Neuronal stem cell (in vitro differentiated cells): ENCODE measurements around the gene ZNF236.
A peak's percentile ranks its signal among the peaks of the same experiment; 100 is the strongest.

Experiments
- DNase-seq: peaks from one replicate; pipeline ENCODE4 v3.0.0-alpha.2; 2013; ENCODE audit warnings: low spot score
- H2AFZ ChIP-seq: one replicate; pipeline ENCODE4 v1.6.1; 2013; ENCODE audit warnings: mild to moderate bottlenecking, low read length, inconsistent platforms
- H2AK5ac ChIP-seq: 2 replicates; pipeline ENCODE4 v1.6.1; 2013; ENCODE audit warnings: low read depth, mild to moderate bottlenecking, inconsistent platforms, low read length, moderate library complexity, mixed read lengths
- H2BK120ac ChIP-seq: 2 replicates; pipeline ENCODE4 v1.6.1; 2013; ENCODE audit warnings: low read depth, mild to moderate bottlenecking, inconsistent platforms, low read length, moderate library complexity, mixed read lengths
- H2BK12ac ChIP-seq: one replicate; pipeline ENCODE4 v1.6.1; 2013; ENCODE audit warnings: low read length, inconsistent platforms
- H2BK15ac ChIP-seq: 2 replicates; pipeline ENCODE4 v1.6.1; 2013; ENCODE audit warnings: mild to moderate bottlenecking, low read length, inconsistent platforms, mixed read lengths
- H2BK5ac ChIP-seq: one replicate; pipeline ENCODE4 v1.6.1; 2013; ENCODE audit warnings: inconsistent platforms, mild to moderate bottlenecking, low read length, moderate library complexity
- H3K14ac ChIP-seq: one replicate; pipeline ENCODE4 v1.6.1; 2013; ENCODE audit warnings: low read length, inconsistent platforms
- H3K18ac ChIP-seq: 2 replicates; pipeline ENCODE4 v1.6.1; 2013; ENCODE audit warnings: low read length, inconsistent platforms
- H3K23ac ChIP-seq: 2 replicates; pipeline ENCODE4 v1.6.1; 2013; ENCODE audit warnings: low read depth, mild to moderate bottlenecking, mixed read lengths, low read length, inconsistent platforms; ENCODE audit not compliant: poor library complexity
- H3K27ac ChIP-seq: replicated peaks from 3 replicates; pipeline ENCODE4 v1.5.1; 2013; ENCODE audit warnings: low read length, inconsistent platforms
- H3K27me3 ChIP-seq, 3 experiments: 2 replicates each; pipeline ENCODE4 v1.6.1; 2013; ENCODE audit warnings: low read length in 3 of 3, mild to moderate bottlenecking in 2 of 3, inconsistent platforms in 1 of 3, low read depth in 1 of 3, mixed read lengths in 1 of 3, moderate library complexity in 1 of 3; ENCODE audit not compliant: control insufficient read depth in 3 of 3, insufficient read depth in 3 of 3
- H3K36me3 ChIP-seq, 2 donors: replicated peaks in 1 of 2; 2 replicates each; pipeline ENCODE4 v1.6.1; 2013; ENCODE audit warnings: low read length in 2 of 2; ENCODE audit not compliant: control insufficient read depth in 2 of 2, insufficient read depth in 2 of 2
- H3K4ac ChIP-seq: 2 replicates; pipeline ENCODE4 v1.6.1; 2013; ENCODE audit warnings: inconsistent platforms, mild to moderate bottlenecking, low read length, moderate library complexity
- H3K4me1 ChIP-seq, 2 donors: 1 replicate in 1 of 2; 2 replicates in 1 of 2; pipeline ENCODE4 v1.6.1; 2013; ENCODE audit warnings: low read length in 2 of 2, low read depth in 1 of 2; ENCODE audit not compliant: control insufficient read depth in 2 of 2, insufficient read depth in 1 of 2
- H3K4me2 ChIP-seq: one replicate; pipeline ENCODE4 v1.6.1; 2013; ENCODE audit warnings: mild to moderate bottlenecking, low read length, inconsistent platforms; ENCODE audit not compliant: insufficient read depth, poor library complexity, severe bottlenecking
- H3K4me3 ChIP-seq, 2 donors: 2 replicates each; pipeline ENCODE4 v1.5.1; 2013; ENCODE audit warnings: low read length in 2 of 2, mild to moderate bottlenecking in 2 of 2, inconsistent platforms in 1 of 2, moderate library complexity in 1 of 2
- H3K79me1 ChIP-seq: one replicate; pipeline ENCODE4 v1.6.1; 2013; ENCODE audit warnings: low read depth, mild to moderate bottlenecking, inconsistent platforms, low read length, moderate library complexity
- H3K9ac ChIP-seq: one replicate; pipeline ENCODE4 v1.6.1; 2013; ENCODE audit warnings: mild to moderate bottlenecking, low read depth, low read length, inconsistent platforms; ENCODE audit not compliant: poor library complexity
- H3K9me3 ChIP-seq, 2 donors: replicated peaks in 1 of 2; 2 replicates each; pipeline versions ENCODE3 to v1.6.1; 2013; ENCODE audit warnings: low read length in 2 of 2, mild to moderate bottlenecking in 2 of 2, inconsistent platforms in 1 of 2, low read depth in 1 of 2, mixed read lengths in 1 of 2, moderate library complexity in 1 of 2; ENCODE audit not compliant: control insufficient read depth in 2 of 2, insufficient read depth in 1 of 2
- H4K8ac ChIP-seq: one replicate; pipeline ENCODE4 v1.6.1; 2013; ENCODE audit warnings: low read depth, mild to moderate bottlenecking, inconsistent platforms, low read length, moderate library complexity
- H4K91ac ChIP-seq: one replicate; pipeline ENCODE4 v1.6.1; 2013; ENCODE audit warnings: low read length, low read depth, mild to moderate bottlenecking, inconsistent platforms; ENCODE audit not compliant: poor library complexity
- WGBS, 2 donors: extraction: QIAGEN DNeasy Blood & Tissue Kit; methylation state at CpG; one replicate each; pipeline ENCODE4 v1.1.7; 2013; ENCODE audit warnings: missing lambda C conversion rate in 2 of 2, mixed read lengths in 1 of 2; ENCODE audit not compliant: insufficient read length in 2 of 2, insufficient replicate concordance in 1 of 2; ENCODE audit errors: extremely low coverage in 2 of 2; 5-methylcytosine and 5-hydroxymethylcytosine counted together

ZNF236 gene

GRCh38 chr18:76859474-76860339 is 37.4 kb downstream of the ZNF236 start:
- H3K4me3 ChIP-seq: no peak overlapping the region
- H2BK5ac ChIP-seq: no peak overlapping the region
- peaks cover 0 to 6% of the 10 kb centered on the region in 2 donors for H3K9me3 ChIP-seq
- no peak overlapping the region for H4K91ac ChIP-seq
- H3K27me3 ChIP-seq: no peaks in the 10 kb centered on the region
- no peak overlapping the region for H2BK120ac ChIP-seq
- no peak for DNase-seq
- H2AK5ac ChIP-seq: no peak overlapping the region
- no peak overlapping the region for H3K4ac ChIP-seq
- no peak overlapping the region for H2BK12ac ChIP-seq
- no peak overlapping the region for H3K27ac ChIP-seq
- H3K4me2 ChIP-seq: no peak overlapping the region
- no CpG with 5 or more reads among the region's 14 CpGs for WGBS, 2 donors
- H3K36me3 ChIP-seq: peaks cover 3 to 54% of the 10 kb centered on the region in 2 donors
- H3K4me1 ChIP-seq: no peaks in the 10 kb centered on the region
- no peak overlapping the region for H2AFZ ChIP-seq
- H3K9ac ChIP-seq: peak overlapping the region; percentile 13
- H3K23ac ChIP-seq: no peak overlapping the region
- no peak overlapping the region for H2BK15ac ChIP-seq
- no peaks in the 10 kb centered on the region for H3K79me1 ChIP-seq
- H3K18ac ChIP-seq: peak overlapping the region; percentile 9
- peak overlapping the region; percentile 60 for H3K14ac ChIP-seq
- H4K8ac ChIP-seq: peak overlapping the region; percentile 44

- H2BK120ac ChIP-seq: no peak overlapping the region
- no peak overlapping the region for H3K27ac ChIP-seq
- no peak overlapping the region for H2AK5ac ChIP-seq
- no peak overlapping the region for H3K4me2 ChIP-seq
- no peak overlapping the region for H2AFZ ChIP-seq
- H3K23ac ChIP-seq: no peak overlapping the region
- no peak overlapping the region for H3K9ac ChIP-seq
- H3K27me3 ChIP-seq: no peaks in the 10 kb centered on the region
- H3K36me3 ChIP-seq: peaks cover 3 to 53% of the 10 kb centered on the region in 2 donors
- no peak overlapping the region for H3K4ac ChIP-seq
- no CpG with 5 or more reads among the region's 6 CpGs for WGBS, 2 donors
- no peak for DNase-seq
- H2BK12ac ChIP-seq: no peak overlapping the region
- H3K18ac ChIP-seq: no peak overlapping the region
- H3K14ac ChIP-seq: no peak overlapping the region
- H2BK15ac ChIP-seq: no peak overlapping the region
- no peaks in the 10 kb centered on the region for H3K79me1 ChIP-seq
- H3K9me3 ChIP-seq: peaks cover 0 to 6% of the 10 kb centered on the region in 2 donors
- no peak overlapping the region for H2BK5ac ChIP-seq
- no peaks in the 10 kb centered on the region for H3K4me1 ChIP-seq
- H4K91ac ChIP-seq: no peak overlapping the region
- no peak overlapping the region for H3K4me3 ChIP-seq
- no peak overlapping the region for H4K8ac ChIP-seq
Observed at GRCh38 chr18:76860411-76860810, 38.1 kb downstream of the ZNF236 start.

GRCh38 chr18:76866666-76867065 is 44.3 kb downstream of the ZNF236 start:
- H3K23ac ChIP-seq: no peak overlapping the region
- H3K4ac ChIP-seq: no peak overlapping the region
- H3K9ac ChIP-seq: no peak overlapping the region
- H3K27me3 ChIP-seq: no peaks in the 10 kb centered on the region
- no peak overlapping the region for H4K8ac ChIP-seq
- no peak overlapping the region for H2BK15ac ChIP-seq
- no peak overlapping the region for H4K91ac ChIP-seq
- no peak overlapping the region for H2BK5ac ChIP-seq
- H3K4me3 ChIP-seq: no peak overlapping the region
- no peaks in the 10 kb centered on the region for H3K79me1 ChIP-seq
- no peak overlapping the region for H3K18ac ChIP-seq
- no peak overlapping the region for H2BK120ac ChIP-seq
- no CpG with 5 or more reads among the region's 9 CpGs for WGBS, 2 donors
- H3K14ac ChIP-seq: no peak overlapping the region
- no peak overlapping the region for H2AK5ac ChIP-seq
- DNase-seq: no peak
- H2AFZ ChIP-seq: no peak overlapping the region
- peaks cover 0 to 6% of the 10 kb centered on the region in 2 donors for H3K9me3 ChIP-seq
- no peak overlapping the region for H3K4me2 ChIP-seq
- H3K4me1 ChIP-seq: no peaks in the 10 kb centered on the region
- no peak overlapping the region for H2BK12ac ChIP-seq
- no peak overlapping the region for H3K27ac ChIP-seq
- H3K36me3 ChIP-seq: peaks cover 11 to 62% of the 10 kb centered on the region in 2 donors

GRCh38 chr18:76873311-76873710 is 51.0 kb downstream of the ZNF236 start:
- Histone ChIP-seq H3K14ac (no peak overlapping the region), H3K4me2 (no peak overlapping the region), H3K18ac (no peak overlapping the region), H2BK120ac (no peak overlapping the region), H3K9me3 (no peaks in the 10 kb centered on the region), H2AK5ac (no peak overlapping the region), H3K79me1 (peaks cover 3% of the 10 kb centered on the region), H2BK15ac (no peak overlapping the region), H2AFZ (no peak overlapping the region), H4K91ac (no peak overlapping the region), H4K8ac (no peak overlapping the region), H3K9ac (peak overlapping the region; percentile 81), H3K27me3 (no peaks in the 10 kb centered on the region), H2BK5ac (no peak overlapping the region), H3K4me1 (no peaks in the 10 kb centered on the region), H3K4ac (no peak overlapping the region), H3K36me3 (peaks cover 7 to 59% of the 10 kb centered on the region in 2 donors), H2BK12ac (no peak overlapping the region), H3K27ac (no peak overlapping the region), H3K4me3 (no peak overlapping the region), H3K23ac (peak overlapping the region; percentile 96)
- no CpG with 5 or more reads among the region's 6 CpGs for WGBS, 2 donors
- DNase-seq: no peak
